Astrocyte (in vitro differentiated cells and primary cell): ENCODE data around the gene SLC38A10. TPM values are rescaled to one million over a fixed set of nuclear protein-coding genes. Genes with fewer than 3 reads are reported as not detected.

ENCODE experiments used
- DNase-seq: peaks from one replicate; pipeline ENCODE4 v3.0.0-alpha.2; 2010; ENCODE audit warnings: low read depth
- FAIRE-seq: peaks from 2 replicates; lab custom pipeline; 2011; peaks lifted over from hg19 to GRCh38; lab: Jason Lieb, UNC
- H2AFZ ChIP-seq: 2 replicates; pipeline ENCODE4 v1.6.0; 2012; ENCODE audit warnings: low read depth, low read length, inconsistent platforms
- H3K27ac ChIP-seq: 2 replicates; pipeline ENCODE4 v1.5.1; 2011; ENCODE audit warnings: low read depth, low read length, inconsistent platforms
- H3K27me3 ChIP-seq: 2 replicates; pipeline ENCODE4 v1.6.0; 2011; ENCODE audit warnings: low read length, inconsistent platforms; ENCODE audit not compliant: insufficient read depth
- H3K36me3 ChIP-seq: 2 replicates; pipeline ENCODE4 v1.5.1; 2011; ENCODE audit warnings: low read length, inconsistent platforms; ENCODE audit not compliant: insufficient read depth
- H3K4me1 ChIP-seq: 2 replicates; pipeline ENCODE4 v1.5.1; 2011; ENCODE audit warnings: low read length, inconsistent platforms; ENCODE audit not compliant: insufficient read depth
- H3K4me2 ChIP-seq: 2 replicates; pipeline ENCODE4 v1.6.0; 2012; ENCODE audit warnings: low read length, inconsistent platforms
- H3K4me3 ChIP-seq: 2 replicates; pipeline ENCODE4 v1.5.1; 2011; ENCODE audit warnings: low read depth, mild to moderate bottlenecking, low read length, inconsistent platforms; ENCODE audit not compliant: insufficient read depth
- H3K79me2 ChIP-seq: 2 replicates; pipeline ENCODE4 v1.6.0; 2012; ENCODE audit warnings: mild to moderate bottlenecking, low read length, inconsistent platforms; ENCODE audit not compliant: insufficient read depth
- H3K9ac ChIP-seq: 2 replicates; pipeline ENCODE4 v1.6.0; 2012; ENCODE audit warnings: mild to moderate bottlenecking, low read length, inconsistent platforms
- H3K9me3 ChIP-seq: 2 replicates; pipeline ENCODE4 v1.5.1; 2012; ENCODE audit warnings: low read depth, mild to moderate bottlenecking, low read length, inconsistent platforms; ENCODE audit not compliant: insufficient read depth
- H4K20me1 ChIP-seq: 2 replicates; pipeline ENCODE4 v1.6.0; 2012; ENCODE audit warnings: low read length, inconsistent platforms; ENCODE audit not compliant: insufficient read depth
- H3K27ac Mint-ChIP-seq: one replicate; pipeline ENCODE4 v1.8.0; 2021; ENCODE audit warnings: mild to moderate bottlenecking, mixed read lengths; ENCODE audit not compliant: unreplicated experiment
- H3K27me3 Mint-ChIP-seq: one replicate; pipeline ENCODE4 v1.8.0; 2021; ENCODE audit warnings: low read depth, mixed read lengths; ENCODE audit not compliant: unreplicated experiment
- H3K36me3 Mint-ChIP-seq: one replicate; pipeline ENCODE4 v1.8.0; 2021; ENCODE audit warnings: low read depth, mixed read lengths; ENCODE audit not compliant: unreplicated experiment
- H3K4me1 Mint-ChIP-seq: one replicate; pipeline ENCODE4 v1.8.0; 2021; ENCODE audit warnings: low read depth, mixed read lengths; ENCODE audit not compliant: unreplicated experiment
- H3K4me3 Mint-ChIP-seq: one replicate; pipeline ENCODE4 v1.8.0; 2021; ENCODE audit warnings: mild to moderate bottlenecking, moderate library complexity, mixed read lengths; ENCODE audit not compliant: unreplicated experiment
- H3K9me3 Mint-ChIP-seq: one replicate; pipeline ENCODE4 v1.8.0; 2021; ENCODE audit warnings: mild to moderate bottlenecking, mixed read lengths; ENCODE audit not compliant: unreplicated experiment
- CTCF ChIP-seq: IDR thresholded peaks from 2 replicates; pipeline ENCODE4 v1.5.1; 2011; ENCODE audit warnings: low read depth, mild to moderate bottlenecking, inconsistent platforms, low read length, moderate library complexity; ENCODE audit not compliant: insufficient read depth
- EZH2 ChIP-seq: IDR thresholded peaks from 2 replicates; pipeline ENCODE4 v1.6.1; 2012; ENCODE audit warnings: mild to moderate bottlenecking, low read length, inconsistent platforms; ENCODE audit not compliant: insufficient read depth
- total RNA-seq: library from RNA; stranded (reverse); gene quantifications from 2 replicates; pipeline ENCODE4 v1.2.1, GENCODE V29; 2021

Gene SLC38A10
- total RNA-seq, 1 donor from 2014 or later = 71.4 TPM

DNA sequence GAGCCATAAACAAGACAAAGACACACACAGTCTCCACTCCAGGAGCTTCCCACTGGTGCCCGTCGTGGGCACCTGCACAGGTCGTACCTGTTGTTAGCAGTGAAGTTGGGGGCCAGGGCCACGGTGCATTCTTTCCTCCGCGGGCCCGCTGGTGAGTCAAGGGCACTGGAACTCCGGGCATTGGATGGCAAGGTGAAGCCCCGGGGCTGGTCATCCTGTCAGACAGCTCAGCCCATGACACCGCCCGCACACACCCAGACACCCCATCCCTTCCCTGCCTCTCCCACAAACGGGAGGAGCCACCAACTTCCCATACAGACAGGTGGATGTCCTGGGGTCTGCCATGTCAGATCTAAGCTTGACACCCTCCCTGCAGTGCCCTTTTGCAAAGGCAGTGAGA is 88.5 kb downstream of the SLC38A10 start:
- no peak overlapping the region for H3K4me3 ChIP-seq
- H3K9ac ChIP-seq = no peak overlapping the region
- H3K27ac ChIP-seq = no peak overlapping the region
- no peaks in the 10 kb centered on the region for H3K27me3 ChIP-seq
- DNase-seq = no peak
- H3K9me3 Mint-ChIP-seq = no peaks in the 10 kb centered on the region
- H2AFZ ChIP-seq = no peak overlapping the region
- no peak for FAIRE-seq
- TF ChIP-seq EZH2 = no peak
- no peak for TF ChIP-seq CTCF
- H3K4me2 ChIP-seq = no peak overlapping the region
- no peak overlapping the region for H3K4me3 Mint-ChIP-seq
- no peaks in the 10 kb centered on the region for H3K36me3 ChIP-seq
- H4K20me1 ChIP-seq = peaks cover 4% of the 10 kb centered on the region
- peaks cover 5% of the 10 kb centered on the region for H3K4me1 Mint-ChIP-seq
- H3K79me2 ChIP-seq = no peaks in the 10 kb centered on the region
- no peak overlapping the region for H3K27ac Mint-ChIP-seq
- H3K36me3 Mint-ChIP-seq = peaks cover 4% of the 10 kb centered on the region
- no peaks in the 10 kb centered on the region for H3K9me3 ChIP-seq
- peaks cover 5% of the 10 kb centered on the region for H3K4me1 ChIP-seq
- H3K27me3 Mint-ChIP-seq = peaks cover 2% of the 10 kb centered on the region

- peaks cover 4% of the 10 kb centered on the region for H3K36me3 Mint-ChIP-seq
Measured at GRCh38 chr17:81206166-81206565, 88.9 kb downstream of the SLC38A10 start.

More at GRCh38 chr17:81206166-81206565, 88.9 kb downstream of the SLC38A10 start:
- H3K4me3 ChIP-seq = no peak overlapping the region
- H3K9me3 ChIP-seq = no peaks in the 10 kb centered on the region
- no peak overlapping the region for H2AFZ ChIP-seq
- H3K27me3 Mint-ChIP-seq = peaks cover 2% of the 10 kb centered on the region
- no peak overlapping the region for H3K9ac ChIP-seq
- peaks cover 5% of the 10 kb centered on the region for H3K4me1 Mint-ChIP-seq
- H3K36me3 ChIP-seq = no peaks in the 10 kb centered on the region
- H3K27ac Mint-ChIP-seq = no peak overlapping the region
- TF ChIP-seq EZH2 = no peak
- no peak for TF ChIP-seq CTCF
- peaks cover 4% of the 10 kb centered on the region for H4K20me1 ChIP-seq
- peaks cover 5% of the 10 kb centered on the region for H3K4me1 ChIP-seq
- no peaks in the 10 kb centered on the region for H3K79me2 ChIP-seq
- no peak overlapping the region for H3K27ac ChIP-seq
- no peak for DNase-seq
- no peak for FAIRE-seq
- H3K4me2 ChIP-seq = no peak overlapping the region
- H3K4me3 Mint-ChIP-seq = no peak overlapping the region
- no peaks in the 10 kb centered on the region for H3K27me3 ChIP-seq
- no peaks in the 10 kb centered on the region for H3K9me3 Mint-ChIP-seq
